Thyroid gland (tissue), 4 donors: Measurements from ENCODE around the gene EXD3.
"Not testable (repeated sequence)": the region's sequence is repeated elsewhere in the genome, so short reads cannot be mapped to it uniquely, and the experiment has no call there.

Experiments used
- CTCF ChIP-seq, 6 experiments: fragments of 200-600 bp in 3 of 6; fragments of 450-650 bp in 3 of 6; sonication (generic) in 3 of 6; IDR thresholded peaks; one replicate each; pipeline ENCODE4 v1.5.1; 2016 to 2019; ENCODE audit warnings: antibody characterized with exemption in 6 of 6, mild to moderate bottlenecking in 2 of 6, inconsistent platforms in 1 of 6, moderate library complexity in 1 of 6
- POLR2A ChIP-seq, 2 donors: fragments of 450-650 bp; IDR thresholded peaks; one replicate each; pipeline ENCODE4 v1.6.1; 2017; ENCODE audit warnings: antibody characterized with exemption in 2 of 2, mild to moderate bottlenecking in 2 of 2, moderate library complexity in 1 of 2

- not testable (repeated sequence) for TF ChIP-seq CTCF, POLR2A (IDR thresholded peaks at IDR 0.05)
Measured at GRCh38 chr9:137378688-137379410, 44.1 kb downstream of the EXD3 start.
